ENCODE measurements around the gene ACTL8.

DNA sequence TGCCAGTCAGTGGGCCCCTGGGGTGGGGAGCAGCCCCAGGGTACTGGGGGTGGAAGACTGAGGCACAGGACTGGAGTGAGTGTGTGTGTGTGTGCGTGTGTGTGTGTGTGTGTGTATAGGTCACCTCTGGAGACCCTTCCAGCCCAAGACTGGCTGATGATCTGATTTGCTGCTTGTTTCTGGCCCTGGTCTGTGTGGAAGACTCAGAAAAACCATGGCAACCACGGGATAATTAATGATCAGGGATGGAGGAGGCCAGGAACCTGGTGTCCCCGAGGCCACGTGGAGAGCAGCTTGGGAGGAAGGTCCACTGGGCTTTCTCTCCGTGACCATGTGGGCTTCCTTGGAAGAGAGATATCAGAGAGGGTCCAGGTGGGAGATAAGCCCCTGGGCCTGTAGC, 4.8 kb upstream of the ACTL8 start:
- no peak for TF ChIP-seq EP300 (IDR thresholded peaks at IDR 0.05; ENCODE audit: low read depth)
- TF ChIP-seq, protein P1, sequence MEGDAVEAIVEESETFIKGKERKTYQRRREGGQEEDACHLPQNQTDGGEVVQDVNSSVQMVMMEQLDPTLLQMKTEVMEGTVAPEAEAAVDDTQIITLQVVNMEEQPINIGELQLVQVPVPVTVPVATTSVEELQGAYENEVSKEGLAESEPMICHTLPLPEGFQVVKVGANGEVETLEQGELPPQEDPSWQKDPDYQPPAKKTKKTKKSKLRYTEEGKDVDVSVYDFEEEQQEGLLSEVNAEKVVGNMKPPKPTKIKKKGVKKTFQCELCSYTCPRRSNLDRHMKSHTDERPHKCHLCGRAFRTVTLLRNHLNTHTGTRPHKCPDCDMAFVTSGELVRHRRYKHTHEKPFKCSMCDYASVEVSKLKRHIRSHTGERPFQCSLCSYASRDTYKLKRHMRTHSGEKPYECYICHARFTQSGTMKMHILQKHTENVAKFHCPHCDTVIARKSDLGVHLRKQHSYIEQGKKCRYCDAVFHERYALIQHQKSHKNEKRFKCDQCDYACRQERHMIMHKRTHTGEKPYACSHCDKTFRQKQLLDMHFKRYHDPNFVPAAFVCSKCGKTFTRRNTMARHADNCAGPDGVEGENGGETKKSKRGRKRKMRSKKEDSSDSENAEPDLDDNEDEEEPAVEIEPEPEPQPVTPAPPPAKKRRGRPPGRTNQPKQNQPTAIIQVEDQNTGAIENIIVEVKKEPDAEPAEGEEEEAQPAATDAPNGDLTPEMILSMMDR (IDR thresholded peaks at IDR 0.05): no peak
